Endothelial cell of umbilical vein (primary cell): ENCODE data around the gene MAT1A. TPM values are rescaled to one million over a fixed set of nuclear protein-coding genes. Genes with fewer than 3 reads are reported as not detected.

Source experiments
- BruUV-seq: library from RNA; stranded (reverse); fragments of 400-500 nt; replicated peaks from 2 replicates; lab custom pipeline; 2021; lab: Mats Ljungman, UMichigan
- CTCF ChIA-PET: fragments of 300-600, 350-600 bp; sonication (Branson Sonifier 250); formaldehyde crosslinking; loops from one replicate; lab custom pipeline; 2021; ENCODE audit warnings: antibody characterized with exemption, inconsistent platforms; lab: Charles Lee
- POLR2A ChIA-PET: fragments of 300-600, 350-600 bp; sonication (Branson Sonifier 250); formaldehyde crosslinking; loops from one replicate; lab custom pipeline; 2021; ENCODE audit warnings: antibody characterized with exemption, inconsistent platforms; lab: Charles Lee
- DNase-seq: peaks from one replicate; pipeline ENCODE4 v3.0.0-alpha.2; 2011; ENCODE audit warnings: low read depth, low spot score
- FAIRE-seq: peaks from 2 replicates; lab custom pipeline; 2011; peaks lifted over from hg19 to GRCh38; lab: Jason Lieb, UNC
- H2AFZ ChIP-seq: 2 replicates; pipeline ENCODE4 v1.6.0; 2012; ENCODE audit warnings: low read depth, low read length, control low read depth, inconsistent platforms
- H3K27ac ChIP-seq: 2 replicates; pipeline ENCODE4 v1.5.1; 2011; ENCODE audit warnings: low read depth, mild to moderate bottlenecking, control low read depth, low read length, moderate library complexity; ENCODE audit not compliant: insufficient read depth
- H3K27me3 ChIP-seq, 2 experiments: 2 replicates each; pipeline versions ENCODE4 v1.6.0 to v1.6.1; 2011; ENCODE audit warnings: low read length in 2 of 2, mixed read lengths in 1 of 2; ENCODE audit not compliant: control insufficient read depth in 2 of 2, insufficient read depth in 2 of 2
- H3K36me3 ChIP-seq, 2 experiments: 2 replicates in 1 of 2; 3 replicates in 1 of 2; pipeline ENCODE4 v1.5.1; 2011; ENCODE audit warnings: low read length in 2 of 2, mild to moderate bottlenecking in 1 of 2, moderate library complexity in 1 of 2; ENCODE audit not compliant: control insufficient read depth in 2 of 2, insufficient read depth in 2 of 2; ENCODE audit errors: extremely low read depth in 1 of 2
- H3K4me1 ChIP-seq: 3 replicates; pipeline ENCODE4 v1.5.1; 2011; ENCODE audit warnings: mild to moderate bottlenecking, low read length; ENCODE audit not compliant: control insufficient read depth, insufficient read depth; ENCODE audit errors: extremely low read depth
- H3K4me2 ChIP-seq: 2 replicates; pipeline ENCODE4 v1.6.1; 2011; ENCODE audit warnings: low read length, control low read depth, mixed read lengths; ENCODE audit not compliant: insufficient read depth
- H3K4me3 ChIP-seq, 3 experiments: fragments of 200-600 bp in 1 of 3; sonication (generic), shearing (Covaris generic) in 1 of 3; replicated peaks in 1 of 3; 2 replicates each; pipeline ENCODE4 v1.5.1; 2011 to 2016; ENCODE audit warnings: control low read depth in 3 of 3, low read length in 3 of 3, mild to moderate bottlenecking in 2 of 3, inconsistent platforms in 1 of 3, low read depth in 1 of 3, moderate library complexity in 1 of 3; ENCODE audit not compliant: insufficient read depth in 1 of 3
- H3K79me2 ChIP-seq: 2 replicates; pipeline ENCODE4 v1.6.0; 2012; ENCODE audit warnings: low read length, inconsistent platforms; ENCODE audit not compliant: control insufficient read depth, insufficient read depth
- H3K9ac ChIP-seq: replicated peaks from 2 replicates; pipeline ENCODE3; 2011; ENCODE audit warnings: low read length, control low read depth; ENCODE audit not compliant: insufficient read depth; ENCODE audit errors: extremely low read depth
- H3K9me1 ChIP-seq: replicated peaks from 3 replicates; pipeline ENCODE4 v1.6.0; 2011; ENCODE audit warnings: mild to moderate bottlenecking, low read length; ENCODE audit not compliant: control insufficient read depth, insufficient read depth; ENCODE audit errors: extremely low read depth
- H3K9me3 ChIP-seq: replicated peaks from 2 replicates; pipeline ENCODE4 v1.5.1; 2012; ENCODE audit warnings: low read length, inconsistent platforms; ENCODE audit not compliant: control insufficient read depth, insufficient read depth
- H4K20me1 ChIP-seq: replicated peaks from 2 replicates; pipeline ENCODE3; 2011; ENCODE audit warnings: mild to moderate bottlenecking, low read length; ENCODE audit not compliant: control insufficient read depth, insufficient read depth; ENCODE audit errors: extremely low read depth
- EZH2 ChIP-seq: IDR thresholded peaks from 2 replicates; pipeline ENCODE4 v1.6.1; 2012; ENCODE audit warnings: borderline replicate concordance, low read depth, mild to moderate bottlenecking, moderate library complexity, low read length, inconsistent platforms; ENCODE audit not compliant: severe bottlenecking
- FOS ChIP-seq: IDR thresholded peaks from 2 replicates; pipeline ENCODE4 v1.6.1; 2011; ENCODE audit warnings: mild to moderate bottlenecking, low read length, moderate library complexity, borderline replicate concordance; ENCODE audit not compliant: insufficient read depth
- GATA2 ChIP-seq: IDR thresholded peaks from 2 replicates; pipeline ENCODE4 v1.7.0; 2011; ENCODE audit warnings: low read depth, mild to moderate bottlenecking, moderate library complexity, mixed read lengths, low read length; ENCODE audit not compliant: insufficient read length, insufficient read depth
- JUN ChIP-seq: IDR thresholded peaks from 2 replicates; pipeline ENCODE4 v1.6.1; 2011; ENCODE audit warnings: borderline replicate concordance, low read depth; ENCODE audit not compliant: insufficient read length, insufficient read depth
- MYC ChIP-seq: IDR thresholded peaks from one replicate; pipeline ENCODE4 v1.6.1; 2011; ENCODE audit warnings: mild to moderate bottlenecking, low read depth, low read length
- POLR2A ChIP-seq: IDR thresholded peaks from 2 replicates; pipeline ENCODE4 v1.6.1; 2012; ENCODE audit warnings: low read depth, mild to moderate bottlenecking, control low read depth, low read length
- POLR2AphosphoS5 ChIP-seq: IDR thresholded peaks from 2 replicates; pipeline ENCODE4 v1.6.1; 2012; ENCODE audit warnings: low read depth, mild to moderate bottlenecking, control low read depth, low read length, moderate library complexity; ENCODE audit not compliant: insufficient read depth
- dilution Hi-C: fragments of 300-500 bp; cut with MboI; formaldehyde crosslinking; loops from one replicate; pipeline ENCODE4 v1.15.0; 2019; ENCODE audit warnings: low sequenced_read_pairs; ENCODE audit not compliant: extremely low pct_ligation_motif_present
- intact Hi-C: fragments of 100-400 bp; cut with micrococcal nuclease; formaldehyde crosslinking; loops from one replicate; pipeline ENCODE4 v1.10.0; 2022
- polyA plus RNA-seq, 4 experiments: library from polyadenylated mRNA; depleted of rRNA in 3 of 4; stranded (reverse) in 3 of 4; unstranded in 1 of 4; fragments of >200 nt; gene quantifications; 2 replicates each; pipeline versions ENCODE4 v1.2.1 to v1.2.3, GENCODE V29; 2011 to 2012; ENCODE audit warnings: missing spikeins in 1 of 4
- total RNA-seq: library from RNA; stranded (reverse); gene quantifications from 2 replicates; pipeline ENCODE4 v1.2.3, GENCODE V29; 2021
- TF ChIP-seq, protein P1 (sequence below): IDR thresholded peaks from 2 replicates; pipeline ENCODE4 v1.6.1; 2011; ENCODE audit not compliant: insufficient read depth, insufficient read length
- TF ChIP-seq, protein P2 (sequence below), 2 donors: IDR thresholded peaks; 1 replicate in 1 of 2; 2 replicates in 1 of 2; pipeline ENCODE4 v1.5.1; 2011; ENCODE audit warnings: low read length in 2 of 2, mild to moderate bottlenecking in 2 of 2, moderate library complexity in 2 of 2, control low read depth in 1 of 2, inconsistent platforms in 1 of 2, low read depth in 1 of 2; ENCODE audit not compliant: insufficient read depth in 1 of 2; ENCODE audit errors: extremely low read depth in 1 of 2

MAT1A gene
- total and polyA plus RNA-seq, 2 donors (not counting 3 experiments of a cell fraction or from before 2014, with no cell fraction given), result not detected

DNA sequence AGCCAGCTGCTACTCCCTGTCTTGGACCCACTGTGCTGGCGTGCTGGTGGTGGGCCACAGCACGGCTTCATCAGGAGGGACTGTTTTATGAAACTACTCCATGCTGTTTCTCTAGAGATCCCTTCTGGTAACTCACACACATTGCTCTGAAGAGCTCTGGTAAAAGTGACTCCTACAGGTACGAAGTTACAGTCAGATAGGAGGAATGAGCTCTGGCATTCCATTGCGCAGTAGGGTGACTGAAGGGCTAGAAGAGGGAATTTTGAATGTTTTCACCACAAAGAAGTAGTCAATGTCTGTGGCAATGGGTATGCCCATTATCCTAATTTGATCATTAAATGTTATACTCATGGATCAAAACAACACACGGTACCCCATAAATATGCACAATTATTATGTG, 609 bp downstream of the MAT1A start:
- ChIA-PET CTCF (no interaction called here), POLR2A (no interaction called here)
- no peak for DNase-seq
- TF ChIP-seq JUN (no peak), POLR2A (no peak), EZH2 (no peak), POLR2AphosphoS5 (no peak), FOS (no peak)
- TF ChIP-seq, protein P1, sequence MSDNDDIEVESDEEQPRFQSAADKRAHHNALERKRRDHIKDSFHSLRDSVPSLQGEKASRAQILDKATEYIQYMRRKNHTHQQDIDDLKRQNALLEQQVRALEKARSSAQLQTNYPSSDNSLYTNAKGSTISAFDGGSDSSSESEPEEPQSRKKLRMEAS, result no peak
- Histone ChIP-seq H3K4me3 (no peak overlapping the region), H4K20me1 (no peaks in the 10 kb centered on the region), H3K36me3 (no peaks in the 10 kb centered on the region), H3K27ac (no peak overlapping the region), H3K4me2 (no peak overlapping the region), H3K9ac (no peak overlapping the region), H3K79me2 (no peaks in the 10 kb centered on the region), H3K9me3 (no peaks in the 10 kb centered on the region), H3K9me1 (no peaks in the 10 kb centered on the region), H3K27me3 (peaks cover 0 to 2% of the 10 kb centered on the region in 2 experiments), H3K4me1 (no peaks in the 10 kb centered on the region), H2AFZ (no peak overlapping the region)
- no TSS peak for BruUV-seq
- FAIRE-seq, result no peak
- dilution Hi-C loops, result no loop called here
- intact Hi-C loops, result no loop called here

GRCh38 chr10:80284522-80284921, 4.9 kb downstream of the MAT1A start:
- intact Hi-C loops (no loop called here), dilution Hi-C loops (no loop called here)
- no peak overlapping the region for H3K4me2 ChIP-seq
- H3K9ac ChIP-seq, result no peak overlapping the region
- TF ChIP-seq EZH2 (no peak), MYC (no peak), FOS (no peak), GATA2 (no peak), POLR2A (no peak), JUN (no peak), POLR2AphosphoS5 (no peak)
- TF ChIP-seq, protein P1, result no peak
- TF ChIP-seq, protein P2, sequence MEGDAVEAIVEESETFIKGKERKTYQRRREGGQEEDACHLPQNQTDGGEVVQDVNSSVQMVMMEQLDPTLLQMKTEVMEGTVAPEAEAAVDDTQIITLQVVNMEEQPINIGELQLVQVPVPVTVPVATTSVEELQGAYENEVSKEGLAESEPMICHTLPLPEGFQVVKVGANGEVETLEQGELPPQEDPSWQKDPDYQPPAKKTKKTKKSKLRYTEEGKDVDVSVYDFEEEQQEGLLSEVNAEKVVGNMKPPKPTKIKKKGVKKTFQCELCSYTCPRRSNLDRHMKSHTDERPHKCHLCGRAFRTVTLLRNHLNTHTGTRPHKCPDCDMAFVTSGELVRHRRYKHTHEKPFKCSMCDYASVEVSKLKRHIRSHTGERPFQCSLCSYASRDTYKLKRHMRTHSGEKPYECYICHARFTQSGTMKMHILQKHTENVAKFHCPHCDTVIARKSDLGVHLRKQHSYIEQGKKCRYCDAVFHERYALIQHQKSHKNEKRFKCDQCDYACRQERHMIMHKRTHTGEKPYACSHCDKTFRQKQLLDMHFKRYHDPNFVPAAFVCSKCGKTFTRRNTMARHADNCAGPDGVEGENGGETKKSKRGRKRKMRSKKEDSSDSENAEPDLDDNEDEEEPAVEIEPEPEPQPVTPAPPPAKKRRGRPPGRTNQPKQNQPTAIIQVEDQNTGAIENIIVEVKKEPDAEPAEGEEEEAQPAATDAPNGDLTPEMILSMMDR (IDR thresholded peaks at IDR 0.05; ENCODE audit: extremely low read depth in 1 of 2, insufficient read depth in 1 of 2, low read depth in 1 of 2, low read length in 2 of 2), result no peak
- H3K9me1 ChIP-seq, result no peaks in the 10 kb centered on the region
- DNase-seq (no peak), FAIRE-seq (no peak)
- H4K20me1 ChIP-seq, result no peaks in the 10 kb centered on the region
- H3K9me3 ChIP-seq, result no peaks in the 10 kb centered on the region
- no TSS peak for BruUV-seq
- no peaks in the 10 kb centered on the region for H3K27me3 ChIP-seq
- H3K27ac ChIP-seq, result no peak overlapping the region
- ChIA-PET CTCF (no interaction called here), POLR2A (no interaction called here)
- no peaks in the 10 kb centered on the region for H3K36me3 ChIP-seq
- H2AFZ ChIP-seq, result no peak overlapping the region
- H3K79me2 ChIP-seq, result no peaks in the 10 kb centered on the region
- H3K4me1 ChIP-seq, result no peaks in the 10 kb centered on the region
- no peak overlapping the region for H3K4me3 ChIP-seq
